Endodermal cell (in vitro differentiated cells): Measurements from ENCODE around the gene RYK. TPM values are rescaled to one million over a fixed set of nuclear protein-coding genes. Genes with fewer than 3 reads are reported as not detected.

Experiments
- DNase-seq: peaks from one replicate; pipeline ENCODE4 v3.0.0-alpha.2; 2017
- H3K27ac ChIP-seq: 2 replicates; pipeline ENCODE4 v1.5.1; 2013; ENCODE audit warnings: mild to moderate bottlenecking, low read depth, low read length, moderate library complexity
- H3K27me3 ChIP-seq: 2 replicates; pipeline ENCODE4 v1.6.1; 2013; ENCODE audit warnings: mild to moderate bottlenecking, low read length, moderate library complexity; ENCODE audit not compliant: insufficient read depth, control insufficient read depth, poor library complexity, severe bottlenecking
- H3K36me3 ChIP-seq: 2 replicates; pipeline ENCODE4 v1.7.0; 2013; ENCODE audit warnings: mild to moderate bottlenecking, low read length, moderate library complexity; ENCODE audit not compliant: control insufficient read depth, insufficient read depth
- H3K4me1 ChIP-seq: one replicate; pipeline ENCODE4 v1.7.0; 2013; ENCODE audit warnings: low read length; ENCODE audit not compliant: control insufficient read depth, insufficient read depth
- H3K4me3 ChIP-seq: 2 replicates; pipeline ENCODE4 v1.5.1; 2013; ENCODE audit warnings: mild to moderate bottlenecking, low read length, moderate library complexity
- H3K9ac ChIP-seq: 2 replicates; pipeline ENCODE4 v1.6.1; 2013; ENCODE audit warnings: mild to moderate bottlenecking, low read length, moderate library complexity; ENCODE audit not compliant: poor library complexity, severe bottlenecking; ENCODE audit errors: extremely low read depth
- H3K9me3 ChIP-seq: 2 replicates; pipeline ENCODE4 v1.6.1; 2013; ENCODE audit warnings: mild to moderate bottlenecking, low read length, moderate library complexity; ENCODE audit not compliant: control insufficient read depth
- H3K27ac Mint-ChIP-seq: 2 replicates; pipeline ENCODE4 v1.8.0; 2020; ENCODE audit warnings: mixed read lengths
- H3K27me3 Mint-ChIP-seq: 2 replicates; pipeline ENCODE4 v1.8.0; 2021; ENCODE audit warnings: mild to moderate bottlenecking, mixed read lengths; ENCODE audit not compliant: insufficient read depth
- H3K36me3 Mint-ChIP-seq: 2 replicates; pipeline ENCODE4 v1.8.0; 2020; ENCODE audit warnings: low read depth, mixed read lengths
- H3K4me1 Mint-ChIP-seq: 2 replicates; pipeline ENCODE4 v1.8.0; 2020; ENCODE audit warnings: mixed read lengths
- H3K4me3 Mint-ChIP-seq: 2 replicates; pipeline ENCODE4 v1.8.0; 2020; ENCODE audit warnings: mild to moderate bottlenecking, moderate library complexity, mixed read lengths
- H3K9me3 Mint-ChIP-seq: 2 replicates; pipeline ENCODE4 v1.8.0; 2020; ENCODE audit warnings: mild to moderate bottlenecking, mixed read lengths
- WGBS, 2 experiments: methylation state at CpG; one replicate each; pipeline versions ENCODE4 v1.1.5 to v1.1.7; 2013; ENCODE audit warnings: missing lambda C conversion rate in 2 of 2, mixed read lengths in 1 of 2; ENCODE audit not compliant: insufficient coverage in 1 of 2, insufficient read length in 1 of 2; 5-methylcytosine and 5-hydroxymethylcytosine counted together
- total RNA-seq, 2 donors: library from RNA; stranded (reverse); fragmentation: NEBNext Ultra II Directional in 1 of 2; extraction: Animal tissue kit (Norgen Biotek cat#: 25700) in 1 of 2; gene quantifications; 2 replicates in 1 of 2; 3 replicates in 1 of 2; pipeline ENCODE4 v1.2.1, GENCODE V29; 2021
- TF ChIP-seq, protein P1 (sequence below): fragments of 200-600 bp; sonication (generic); conservative IDR thresholded peaks from 2 replicates; pipeline ENCODE4 v1.5.0; 2021; ENCODE audit warnings: antibody characterized with exemption, mild to moderate bottlenecking

The RYK gene
- total RNA-seq, 2 donors from 2014 or later = 79.2 to 85.5 TPM

GRCh38 chr3:134249296-134249841 lies 1.3 kb downstream of the RYK start:
- peak overlapping the region; percentile 90 for H3K27ac Mint-ChIP-seq
- TF ChIP-seq, protein P1, sequence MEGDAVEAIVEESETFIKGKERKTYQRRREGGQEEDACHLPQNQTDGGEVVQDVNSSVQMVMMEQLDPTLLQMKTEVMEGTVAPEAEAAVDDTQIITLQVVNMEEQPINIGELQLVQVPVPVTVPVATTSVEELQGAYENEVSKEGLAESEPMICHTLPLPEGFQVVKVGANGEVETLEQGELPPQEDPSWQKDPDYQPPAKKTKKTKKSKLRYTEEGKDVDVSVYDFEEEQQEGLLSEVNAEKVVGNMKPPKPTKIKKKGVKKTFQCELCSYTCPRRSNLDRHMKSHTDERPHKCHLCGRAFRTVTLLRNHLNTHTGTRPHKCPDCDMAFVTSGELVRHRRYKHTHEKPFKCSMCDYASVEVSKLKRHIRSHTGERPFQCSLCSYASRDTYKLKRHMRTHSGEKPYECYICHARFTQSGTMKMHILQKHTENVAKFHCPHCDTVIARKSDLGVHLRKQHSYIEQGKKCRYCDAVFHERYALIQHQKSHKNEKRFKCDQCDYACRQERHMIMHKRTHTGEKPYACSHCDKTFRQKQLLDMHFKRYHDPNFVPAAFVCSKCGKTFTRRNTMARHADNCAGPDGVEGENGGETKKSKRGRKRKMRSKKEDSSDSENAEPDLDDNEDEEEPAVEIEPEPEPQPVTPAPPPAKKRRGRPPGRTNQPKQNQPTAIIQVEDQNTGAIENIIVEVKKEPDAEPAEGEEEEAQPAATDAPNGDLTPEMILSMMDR = no peak
- Histone ChIP-seq H3K4me1 (peaks cover 17% of the 10 kb centered on the region), H3K9ac (peak overlapping the region; percentile 62), H3K9me3 (peaks cover 19% of the 10 kb centered on the region), H3K27ac (no peak overlapping the region), H3K27me3 (no peaks in the 10 kb centered on the region), H3K4me3 (peak overlapping the region; percentile 88), H3K36me3 (peaks cover 8% of the 10 kb centered on the region)
- peaks cover 41% of the 10 kb centered on the region for H3K4me1 Mint-ChIP-seq
- no peaks in the 10 kb centered on the region for H3K27me3 Mint-ChIP-seq
- peak overlapping the region; percentile 85 for H3K4me3 Mint-ChIP-seq
- WGBS, 2 experiments = 0 to 4% methylated on average over 1 to 4 of the region's 4 CpGs
- no peak for DNase-seq
- peaks cover 17% of the 10 kb centered on the region for H3K36me3 Mint-ChIP-seq
- peaks cover 10% of the 10 kb centered on the region for H3K9me3 Mint-ChIP-seq

DNA sequence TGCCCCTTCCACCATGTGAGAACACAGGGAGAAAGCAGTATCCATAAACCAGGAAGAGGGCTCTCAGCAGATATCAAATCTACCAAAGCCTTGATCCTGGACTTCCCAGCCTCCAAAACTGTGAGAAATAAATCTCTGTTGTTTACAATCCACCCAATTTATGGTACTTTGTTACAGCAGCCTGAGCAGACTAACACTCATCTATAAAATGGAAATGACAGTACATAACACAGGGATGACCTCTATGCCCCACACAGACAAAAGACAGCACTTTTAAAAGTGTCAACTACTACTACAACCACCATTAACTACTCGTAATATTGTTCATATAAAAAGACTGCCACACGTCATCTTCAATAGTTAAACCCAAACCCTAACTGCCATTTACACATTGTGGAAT lies 5.7 kb downstream of the RYK start:
- peaks cover 17% of the 10 kb centered on the region for H3K36me3 Mint-ChIP-seq
- no peak overlapping the region for H3K4me3 ChIP-seq
- no peaks in the 10 kb centered on the region for H3K27me3 Mint-ChIP-seq
- no peak overlapping the region for H3K9ac ChIP-seq
- no peaks in the 10 kb centered on the region for H3K27me3 ChIP-seq
- WGBS, 2 experiments = 82 to 88% methylated on average over 2 of the region's 2 CpGs
- no peak overlapping the region for H3K4me3 Mint-ChIP-seq
- no peak overlapping the region for H3K27ac ChIP-seq
- H3K4me1 ChIP-seq = peaks cover 13% of the 10 kb centered on the region
- H3K9me3 Mint-ChIP-seq = peaks cover 10% of the 10 kb centered on the region
- H3K36me3 ChIP-seq = peaks cover 8% of the 10 kb centered on the region
- TF ChIP-seq, protein P1 = no peak
- H3K9me3 ChIP-seq = peaks cover 19% of the 10 kb centered on the region
- DNase-seq = no peak
- peaks cover 53% of the 10 kb centered on the region for H3K4me1 Mint-ChIP-seq
- peak overlapping the region; percentile 13 for H3K27ac Mint-ChIP-seq

- peaks cover 14% of the 10 kb centered on the region for H3K36me3 Mint-ChIP-seq
- 84 to 86% methylated on average over 2 to 3 of the region's 3 CpGs for WGBS, 2 experiments
Measured at GRCh38 chr3:134242649-134243617, 7.7 kb downstream of the RYK start.

More at GRCh38 chr3:134242649-134243617, 7.7 kb downstream of the RYK start:
- Histone ChIP-seq H3K36me3 (peaks cover 8% of the 10 kb centered on the region), H3K4me3 (peak overlapping the region; percentile 62), H3K27me3 (no peaks in the 10 kb centered on the region), H3K9ac (no peak overlapping the region), H3K4me1 (peaks cover 13% of the 10 kb centered on the region), H3K9me3 (peaks cover 18% of the 10 kb centered on the region), H3K27ac (no peak overlapping the region)
- TF ChIP-seq, protein P1 = no peak
- H3K4me1 Mint-ChIP-seq = peaks cover 50% of the 10 kb centered on the region
- H3K4me3 Mint-ChIP-seq = no peak overlapping the region
- no peaks in the 10 kb centered on the region for H3K27me3 Mint-ChIP-seq
- DNase-seq = no peak
- peaks cover 10% of the 10 kb centered on the region for H3K9me3 Mint-ChIP-seq
- peak overlapping the region; percentile 12 for H3K27ac Mint-ChIP-seq
